Retina (tissue), 1 donor: ENCODE measurements around the gene CLEC19A.
A peak's percentile ranks its signal among the peaks of the same experiment; 100 is the strongest.

Source experiments
- DNase-seq: peaks from one replicate; pipeline ENCODE4 v3.0.0-alpha.2; 2016

Gene CLEC19A

DNA sequence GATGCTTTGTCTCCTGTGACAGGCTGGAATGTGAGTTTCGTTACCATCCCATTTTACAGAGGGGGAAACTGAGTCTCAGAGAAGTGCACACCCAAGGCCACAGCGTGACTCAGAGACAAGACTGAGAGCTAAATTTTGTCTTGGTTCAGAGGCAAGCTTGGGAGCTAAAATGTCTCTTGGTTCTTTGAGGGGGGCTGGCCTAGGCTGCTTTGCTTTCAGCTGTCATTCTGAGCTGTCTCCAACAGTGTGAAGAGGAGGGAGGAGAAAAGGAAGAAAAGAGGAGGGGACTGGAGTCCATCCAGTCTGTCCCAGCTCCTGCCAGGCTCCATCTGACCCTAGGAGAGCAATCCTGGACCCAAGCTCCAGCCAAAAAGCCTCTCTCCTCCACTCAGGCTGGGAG is at the start of gene CLEC19A:
TSS of gene CLEC19A (plus strand) at position 301 of the 400 bp plus-strand sequence. CDS start 121 bp downstream, outside the sequence.
- DNase-seq = no peak

DNA sequence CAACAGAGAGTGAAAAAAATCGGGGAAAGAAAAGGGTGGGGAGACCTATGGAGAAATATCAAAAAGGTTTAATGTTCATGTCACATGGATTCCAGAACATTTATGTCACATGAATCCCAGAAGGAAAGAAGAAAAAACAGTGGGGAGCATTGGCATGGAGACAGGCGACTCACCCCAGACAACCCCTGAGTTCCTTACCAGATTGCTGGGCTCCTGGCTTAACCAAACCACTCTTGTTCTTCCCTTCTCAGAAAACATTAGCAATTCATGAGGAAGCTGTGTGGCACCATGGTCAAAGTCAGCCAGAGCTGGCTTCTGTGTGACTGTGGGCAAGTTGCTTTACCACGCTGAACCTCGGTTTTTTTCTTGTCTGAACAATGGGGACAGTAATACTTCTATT is 49.6 kb upstream of the CLEC19A start:
- DNase-seq = no peak

DNA sequence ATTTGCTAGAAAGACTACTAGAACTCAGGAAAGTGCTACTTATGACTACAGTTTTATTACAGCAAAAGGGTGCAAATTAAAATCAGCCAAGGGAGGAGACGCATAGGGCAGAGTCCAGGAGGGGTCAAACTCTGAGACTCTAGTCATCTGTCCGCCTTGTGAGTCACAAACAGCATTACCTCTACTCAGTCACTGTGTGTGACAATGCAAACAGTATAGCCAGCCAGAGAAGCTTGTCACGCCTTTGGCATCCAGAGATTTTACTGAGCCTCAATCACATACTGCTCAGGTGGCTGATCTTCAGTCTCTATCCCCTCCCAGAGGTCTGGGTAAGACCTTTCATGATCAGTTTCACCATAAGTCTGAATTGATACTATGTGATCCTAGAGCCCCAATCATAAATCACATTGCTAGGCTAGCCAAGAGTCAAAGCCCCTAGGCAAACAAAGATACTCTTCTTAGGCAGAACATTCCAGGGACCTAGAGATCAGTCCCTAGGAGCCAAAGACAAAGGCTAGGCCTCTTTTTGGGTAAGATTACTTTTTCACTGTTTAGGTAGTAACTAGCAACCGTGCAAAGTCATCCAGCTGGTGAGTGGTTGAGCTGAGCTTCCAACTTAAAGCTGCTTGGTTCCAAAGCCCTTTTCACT is 48.8 kb upstream of the CLEC19A start:
- DNase-seq = no peak

DNA sequence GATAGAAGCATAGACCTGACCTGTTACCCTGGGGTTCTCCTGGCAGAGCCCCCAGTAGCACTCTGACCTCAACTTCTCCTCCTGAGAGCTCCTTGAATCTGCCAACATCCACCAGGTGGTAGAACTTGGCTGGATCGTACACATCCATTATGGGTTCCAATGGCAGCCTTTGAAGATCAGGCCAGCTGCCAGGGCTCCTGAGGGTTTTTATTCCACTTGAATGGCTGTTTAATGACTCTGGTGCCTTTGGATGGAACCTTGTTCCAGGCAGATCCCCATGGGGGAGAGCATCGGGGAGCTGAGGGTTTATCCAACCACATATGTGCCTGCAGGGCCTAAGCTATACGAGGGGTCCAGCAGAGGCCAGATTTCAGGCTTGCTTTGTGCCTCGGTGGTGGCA is 47.1 kb upstream of the CLEC19A start:
- DNase-seq = no peak

DNA sequence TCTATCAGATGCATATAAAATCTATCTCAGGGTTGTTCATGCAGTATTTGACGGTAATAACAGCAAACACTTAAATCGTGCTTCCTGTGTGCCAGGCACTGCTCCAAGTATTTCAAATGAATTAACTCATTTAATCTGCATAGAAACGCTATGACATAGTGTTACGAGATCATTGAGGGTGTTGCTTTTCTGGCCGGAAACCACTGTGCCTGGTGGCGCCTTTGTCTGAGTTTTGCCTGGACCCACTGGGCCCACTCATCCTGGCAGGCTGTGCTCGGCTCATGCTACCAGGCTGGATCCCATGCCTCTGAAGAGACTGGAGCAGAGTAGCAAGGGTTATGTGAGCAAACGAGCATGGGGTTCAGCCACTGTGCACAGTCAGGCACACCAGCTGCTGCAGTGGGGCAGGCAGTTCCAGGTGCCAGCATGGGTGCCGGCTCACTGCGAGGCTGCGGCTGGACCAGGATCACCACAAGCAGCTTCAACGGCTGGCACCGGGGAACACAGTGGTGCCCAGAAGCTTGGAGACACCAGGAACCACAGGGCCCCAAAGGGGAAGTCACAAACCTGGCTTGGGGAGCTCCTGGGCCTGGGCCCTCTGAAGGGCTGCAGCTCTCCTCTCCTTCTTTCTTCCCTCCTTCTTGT is 45.9 kb upstream of the CLEC19A start:
- no peak for DNase-seq

DNA sequence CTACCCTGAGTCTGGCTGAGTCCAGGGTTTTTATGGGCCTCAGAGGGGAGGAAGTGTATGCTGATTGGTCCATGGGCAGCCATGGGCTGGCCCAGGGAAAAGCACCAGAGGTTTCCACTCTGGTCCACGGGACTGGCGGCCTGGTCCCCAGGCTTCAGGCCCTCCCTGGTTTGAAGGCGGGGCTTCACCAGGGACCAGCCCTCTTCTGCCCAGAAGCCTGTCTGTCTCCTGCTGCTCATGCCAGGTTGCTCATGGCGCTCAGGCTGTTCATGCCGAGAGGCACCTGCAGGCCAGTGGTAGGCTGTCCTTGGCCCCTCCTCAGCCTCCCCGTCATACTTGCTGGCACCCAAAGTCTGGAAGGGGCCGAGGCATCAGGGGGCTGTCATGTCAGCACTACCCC is 45.0 kb upstream of the CLEC19A start:
- no peak for DNase-seq

DNA sequence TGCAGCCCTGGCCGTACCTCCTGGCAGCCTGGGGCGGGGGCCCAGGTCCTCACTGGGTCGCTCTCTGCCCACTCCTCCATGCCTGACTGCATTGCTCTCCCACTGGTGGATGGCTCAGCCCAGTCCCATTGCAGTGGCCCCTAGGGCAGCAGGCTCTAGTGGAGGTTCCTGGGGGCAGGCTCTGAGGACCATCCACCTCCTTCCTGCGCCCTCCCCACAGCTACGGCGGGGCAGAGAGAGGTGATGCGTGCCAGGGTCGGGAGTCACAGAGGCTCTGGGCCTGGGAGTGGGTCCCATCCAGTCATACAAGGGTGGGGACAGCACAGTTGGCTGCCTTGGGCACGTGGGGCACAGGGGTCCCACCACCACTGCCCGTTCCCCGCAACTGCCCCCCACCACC is 44.0 kb upstream of the CLEC19A start:
- DNase-seq = no peak

DNA sequence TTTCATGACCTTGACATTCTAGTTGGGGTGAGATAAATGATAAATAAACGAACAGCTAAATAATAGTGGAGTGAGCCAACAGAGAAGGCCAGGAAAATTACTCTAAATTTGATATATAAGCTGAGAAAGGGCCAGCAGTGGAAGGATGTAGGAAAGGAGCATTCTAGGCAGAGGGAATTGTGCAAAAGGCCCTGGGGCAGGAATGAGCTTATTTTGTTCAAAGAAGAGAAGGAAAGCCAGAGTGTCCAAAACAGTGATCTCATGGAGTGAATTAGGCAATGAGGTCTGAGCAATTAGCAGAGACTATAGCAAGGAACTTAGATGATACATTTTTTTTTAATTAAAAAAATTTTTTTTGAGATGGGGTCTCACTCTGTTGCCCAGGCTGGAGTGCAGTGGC is 43.3 kb upstream of the CLEC19A start:
- no peak for DNase-seq

DNA sequence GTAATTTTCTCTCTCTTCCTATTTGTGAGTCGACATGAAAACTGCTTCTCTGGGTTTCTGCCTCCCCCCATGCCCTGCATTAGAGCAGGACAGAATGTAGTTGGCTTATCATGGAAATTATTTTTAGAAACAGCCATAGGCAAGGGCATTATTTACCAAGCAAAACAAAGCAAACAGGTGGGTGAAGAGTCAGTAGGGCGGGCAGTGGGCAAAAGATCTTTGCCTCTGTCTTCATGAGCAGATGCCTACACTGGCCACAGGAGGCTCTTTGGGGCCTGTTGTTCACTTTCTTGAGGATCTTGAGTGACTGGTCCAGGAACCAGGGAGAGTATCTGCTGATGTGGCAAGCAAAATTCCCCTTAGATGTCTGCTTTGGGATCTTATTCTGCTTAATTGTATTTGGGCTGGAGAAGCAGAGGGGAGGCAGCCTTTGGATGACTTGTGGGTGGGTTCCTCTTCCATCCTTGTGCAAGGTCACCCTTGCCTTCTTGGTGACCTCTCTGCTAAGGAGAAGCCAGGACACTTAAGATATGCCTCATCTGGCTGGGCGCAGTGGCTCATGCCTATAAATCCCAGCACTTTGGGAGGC is 42.5 kb upstream of the CLEC19A start:
- DNase-seq = no peak

DNA sequence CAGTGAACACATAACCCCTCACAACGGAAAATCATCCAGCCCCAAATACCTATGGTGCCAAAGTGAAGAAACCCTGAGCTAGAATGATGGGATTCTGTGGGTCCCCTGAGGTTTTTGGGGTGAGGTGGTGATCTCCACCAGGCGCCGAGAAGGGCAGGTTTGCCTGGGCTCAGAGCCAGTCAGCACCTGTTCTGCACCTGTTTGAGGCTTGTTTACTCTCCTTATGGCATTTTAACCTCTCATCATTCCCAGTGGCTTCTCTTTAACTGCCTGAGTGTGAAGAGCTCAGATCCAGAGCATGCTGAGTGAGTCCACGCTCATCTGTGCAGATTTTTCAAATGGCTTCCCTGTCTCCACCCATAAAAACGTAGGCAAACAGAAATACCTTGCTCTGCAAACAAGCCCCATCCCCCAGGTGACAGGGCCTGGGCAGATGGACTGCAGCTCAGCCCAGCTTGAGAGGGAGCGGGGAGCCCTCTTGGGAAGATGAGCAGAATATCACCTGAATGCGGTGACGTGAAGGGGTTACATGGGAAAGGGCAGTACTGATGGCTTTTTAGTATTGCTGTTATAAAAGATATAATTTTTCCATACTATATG is 40.1 kb upstream of the CLEC19A start:
- DNase-seq = no peak

DNA sequence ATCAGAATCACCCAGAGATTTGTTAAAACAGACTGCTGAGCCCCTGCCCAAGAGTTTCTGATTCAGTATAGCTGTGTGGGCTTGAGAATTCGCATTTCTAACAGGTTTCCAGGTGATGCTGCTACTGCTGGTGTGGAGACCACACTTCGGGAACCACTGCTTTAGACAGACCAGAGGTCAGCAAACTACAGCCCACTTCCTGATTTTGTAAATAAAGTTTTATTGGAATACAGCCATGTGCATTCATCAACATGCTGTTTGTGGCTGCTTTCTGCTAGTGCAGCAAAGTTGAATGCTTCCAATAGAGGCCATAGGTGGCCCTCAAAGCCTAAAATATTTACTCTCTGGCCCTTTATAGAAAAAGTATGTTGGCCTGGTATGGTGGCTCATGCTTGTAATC is 32.6 kb upstream of the CLEC19A start:
- DNase-seq = no peak

DNA sequence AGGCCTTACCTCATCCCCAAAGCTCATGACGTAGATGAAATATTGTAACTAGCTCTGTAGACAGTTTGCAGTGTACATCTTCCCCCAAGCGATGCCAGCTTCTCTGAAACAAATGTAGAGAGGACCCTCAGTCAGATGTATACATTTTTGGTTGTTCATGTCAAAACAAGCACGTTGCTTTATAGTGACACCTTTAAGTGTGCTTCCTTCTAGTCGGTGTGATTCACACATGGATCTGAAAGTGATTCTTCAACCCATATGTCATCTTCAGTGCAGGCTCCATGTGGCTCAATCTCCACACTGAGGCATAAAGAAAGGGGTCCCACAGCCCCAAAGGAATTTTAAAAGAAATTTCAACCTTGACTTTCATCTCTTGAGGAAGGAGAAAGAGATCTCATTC is 30.9 kb upstream of the CLEC19A start:
- no peak for DNase-seq

DNA sequence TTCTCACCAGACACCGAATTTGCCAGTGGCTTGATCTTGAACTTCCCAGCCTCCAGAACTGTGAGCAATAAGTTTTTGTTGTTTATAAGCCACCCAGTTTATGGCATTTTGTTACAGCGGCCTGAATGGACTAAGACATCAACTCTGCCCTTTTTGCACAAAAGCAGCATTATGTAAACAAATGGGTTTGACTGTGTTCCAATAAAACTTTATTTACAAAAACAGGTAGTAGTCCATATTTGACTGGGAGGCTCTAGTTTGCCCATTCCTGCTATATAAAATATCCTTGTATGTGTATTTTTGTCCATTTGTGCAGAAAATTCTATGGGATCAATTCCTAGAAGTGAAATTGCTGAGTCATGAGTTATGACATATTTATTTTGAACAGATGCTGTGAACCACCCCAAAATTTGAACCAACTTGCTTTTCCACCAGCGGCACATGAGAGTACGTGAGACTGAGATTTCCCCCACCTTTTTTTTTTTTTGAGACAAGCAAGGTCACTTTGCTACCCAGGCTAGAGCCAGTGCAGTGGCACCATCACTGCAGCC is 21.3 kb upstream of the CLEC19A start:
- no peak for DNase-seq

DNA sequence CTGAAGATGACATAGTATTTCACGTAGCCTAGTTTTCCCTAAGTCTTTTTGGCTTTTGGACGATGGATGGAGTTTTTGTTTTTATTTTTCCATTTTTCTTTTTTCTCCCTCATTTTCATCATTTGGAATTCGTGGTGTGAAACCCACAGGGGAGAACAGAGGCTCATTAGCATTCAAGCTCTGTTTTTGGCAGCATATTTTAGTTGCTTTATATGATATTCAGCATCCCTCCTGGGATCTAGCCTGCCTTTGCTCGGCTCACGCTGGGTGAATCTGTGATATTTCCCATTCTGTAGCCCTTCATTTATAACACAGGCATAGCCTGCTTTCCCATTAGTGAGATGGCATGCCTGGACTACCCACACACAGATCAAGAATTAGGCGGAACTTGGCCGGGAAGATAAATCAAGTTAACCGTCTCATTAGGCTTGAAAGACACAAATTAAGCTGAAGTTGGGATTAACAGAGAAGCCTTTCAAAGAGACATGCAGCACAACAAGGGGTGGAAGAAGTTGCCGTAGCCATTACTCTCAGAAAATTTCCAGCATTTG is 20.1 kb upstream of the CLEC19A start:
- DNase-seq = peak; percentile 23

DNA sequence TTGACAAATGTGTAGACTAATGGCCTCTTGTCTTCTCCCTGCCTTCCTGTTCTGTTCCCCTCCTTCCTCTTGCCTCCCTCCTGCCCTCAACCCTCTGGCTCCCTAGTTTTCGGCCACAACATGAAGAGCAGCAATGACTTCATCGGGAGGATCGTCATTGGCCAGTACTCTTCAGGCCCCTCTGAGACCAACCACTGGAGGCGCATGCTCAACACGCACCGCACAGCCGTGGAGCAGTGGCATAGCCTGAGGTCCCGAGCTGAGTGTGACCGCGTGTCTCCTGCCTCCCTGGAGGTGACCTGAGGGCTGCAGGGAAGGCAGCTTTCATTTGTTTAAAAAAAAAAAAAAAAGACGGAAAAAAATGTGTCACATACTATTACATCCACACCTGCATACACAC is 18.8 kb upstream of the CLEC19A start:
- DNase-seq = no peak

DNA sequence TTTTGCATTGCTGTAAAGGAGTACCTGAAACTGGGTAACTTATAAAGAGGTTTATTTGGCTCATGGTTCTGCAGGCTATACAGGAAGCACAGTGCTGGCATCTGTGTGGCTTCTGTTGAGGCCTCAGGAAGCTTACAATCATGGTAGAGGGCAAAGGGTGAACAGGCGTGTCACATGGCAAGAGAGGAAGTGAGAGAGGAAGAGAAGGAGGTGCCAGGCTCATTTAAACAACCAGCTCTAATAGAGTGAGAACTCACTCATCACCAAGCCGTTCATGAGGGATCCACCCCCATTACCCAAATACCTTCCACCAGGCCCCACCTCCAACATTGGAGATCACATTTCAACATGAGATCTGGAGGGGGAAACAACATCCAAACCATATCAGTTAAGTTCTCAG is 16.4 kb upstream of the CLEC19A start:
- DNase-seq = no peak

DNA sequence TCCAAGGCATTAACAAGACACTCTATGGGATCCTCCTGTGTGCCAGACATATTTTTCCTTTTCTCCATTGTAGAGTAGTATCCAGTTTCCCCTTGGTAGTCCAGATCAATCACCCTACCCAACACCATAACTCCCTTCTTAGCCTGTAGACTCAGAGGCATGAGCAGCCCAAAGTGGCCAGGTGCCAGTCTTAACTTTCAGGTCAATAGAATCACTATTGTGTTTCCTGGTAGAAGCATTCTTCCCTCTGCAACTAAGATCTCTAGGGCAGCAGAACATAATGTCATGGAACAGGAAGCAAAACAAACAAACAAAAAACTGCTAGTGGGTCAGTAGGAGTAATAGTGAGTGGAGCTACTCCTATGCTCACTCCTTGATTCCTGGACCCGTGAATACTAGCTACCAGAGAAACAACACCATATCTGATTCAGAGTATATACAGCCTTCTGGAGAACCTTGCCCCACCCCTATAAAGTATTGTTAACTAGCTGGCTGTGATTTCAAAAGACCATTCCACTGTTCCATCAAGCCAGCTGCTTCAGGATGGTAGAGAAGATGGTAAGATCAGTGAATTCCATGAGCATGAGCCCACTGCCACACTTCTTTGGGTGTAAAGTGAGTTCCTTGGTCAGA is 11.2 kb upstream of the CLEC19A start:
- no peak for DNase-seq

DNA sequence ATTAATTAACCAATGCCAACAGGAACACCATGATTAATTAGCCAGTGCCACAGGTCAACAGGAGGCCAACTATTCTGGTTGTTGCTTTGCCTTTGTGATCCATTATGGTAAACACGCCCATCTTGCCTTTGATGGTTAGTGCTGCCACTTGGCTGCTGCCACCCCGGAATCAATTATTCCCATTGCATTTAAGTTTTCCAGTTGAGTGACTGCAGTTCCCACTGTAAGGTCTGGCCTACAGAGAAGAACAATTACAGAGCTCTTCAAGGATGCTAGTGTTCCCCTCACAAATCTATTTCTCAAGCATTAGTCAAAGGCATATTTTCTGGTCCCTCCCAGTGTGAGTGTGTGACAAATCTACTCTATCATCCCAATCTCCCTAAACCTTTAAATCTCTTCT is 7.1 kb upstream of the CLEC19A start:
- DNase-seq = no peak

DNA sequence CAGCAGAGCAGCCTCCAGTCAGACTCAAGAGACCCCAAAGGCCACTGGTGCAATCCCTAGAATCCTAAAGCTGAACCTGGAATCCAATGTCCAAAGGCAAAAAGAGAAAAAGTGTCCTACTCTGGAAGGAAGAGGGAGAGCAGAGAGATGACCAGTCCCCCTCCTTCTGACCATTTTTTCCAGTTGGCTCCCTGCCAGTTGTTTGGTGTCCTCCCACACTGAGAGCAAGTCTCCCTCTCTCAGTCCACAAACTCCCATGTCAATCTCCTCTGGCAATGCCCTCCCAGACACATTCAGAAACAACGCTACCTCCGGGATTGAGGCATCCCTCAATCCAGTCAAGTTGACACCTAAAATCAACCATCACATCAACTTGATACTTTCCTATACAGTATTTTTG is 4.3 kb upstream of the CLEC19A start:
- no peak for DNase-seq

DNA sequence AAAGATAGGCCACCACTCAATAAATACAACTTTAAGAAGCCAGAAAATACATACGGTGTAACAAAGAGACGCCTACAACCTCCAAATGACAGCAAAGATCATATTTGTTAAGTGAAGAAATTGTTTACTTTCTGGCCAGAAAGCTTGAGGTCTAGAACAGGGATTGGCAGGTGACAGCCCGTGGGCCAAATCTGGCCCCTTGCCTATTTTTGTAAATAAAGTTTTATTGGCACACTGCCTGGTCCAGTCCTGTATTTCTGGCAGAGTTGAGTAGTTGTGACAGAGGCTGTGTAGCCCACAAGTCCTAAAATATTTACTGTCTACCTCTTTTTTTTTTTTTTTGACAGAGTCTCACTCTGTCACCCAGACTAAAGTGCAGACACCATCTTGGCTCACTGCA is 3.4 kb upstream of the CLEC19A start:
- no peak for DNase-seq

DNA sequence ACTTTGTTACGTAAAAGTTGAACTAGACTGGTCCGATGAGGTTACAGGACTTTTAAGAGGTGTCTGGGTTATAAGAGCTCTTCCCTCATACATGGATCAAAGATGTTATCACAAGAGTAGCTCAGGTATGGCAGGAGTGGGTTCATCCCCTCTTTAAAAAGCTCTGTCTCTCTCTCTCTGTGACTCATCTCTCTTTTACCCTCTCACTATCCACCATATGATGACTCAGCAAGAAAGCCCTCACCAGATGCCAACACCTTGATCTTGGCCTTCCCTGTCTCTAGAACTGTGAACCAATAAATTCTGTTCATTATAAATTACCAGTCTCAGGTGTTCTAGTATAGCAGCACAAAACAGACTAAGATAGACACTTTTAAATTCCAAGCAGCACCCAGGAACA is 1.9 kb upstream of the CLEC19A start:
- no peak for DNase-seq

DNA sequence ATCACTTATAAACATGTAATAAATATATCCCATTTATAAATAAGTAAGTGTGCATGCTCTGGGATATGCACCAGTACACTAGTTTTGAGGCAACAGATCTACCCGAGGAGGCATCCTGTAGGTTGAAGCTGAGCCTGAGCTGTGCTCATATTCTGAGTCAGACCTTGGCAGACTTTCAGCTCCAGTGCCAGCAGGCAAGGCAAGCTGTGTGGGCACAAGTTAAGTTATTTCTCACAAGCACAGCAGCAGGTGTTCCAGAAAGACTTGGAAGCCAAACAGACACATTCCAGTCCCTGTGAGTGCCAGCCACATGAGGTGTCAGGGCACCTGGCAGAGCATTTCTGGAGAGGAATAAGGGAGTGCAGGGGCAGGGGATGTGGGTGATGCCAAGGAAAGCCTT is 1.3 kb upstream of the CLEC19A start:
- DNase-seq = no peak

DNA sequence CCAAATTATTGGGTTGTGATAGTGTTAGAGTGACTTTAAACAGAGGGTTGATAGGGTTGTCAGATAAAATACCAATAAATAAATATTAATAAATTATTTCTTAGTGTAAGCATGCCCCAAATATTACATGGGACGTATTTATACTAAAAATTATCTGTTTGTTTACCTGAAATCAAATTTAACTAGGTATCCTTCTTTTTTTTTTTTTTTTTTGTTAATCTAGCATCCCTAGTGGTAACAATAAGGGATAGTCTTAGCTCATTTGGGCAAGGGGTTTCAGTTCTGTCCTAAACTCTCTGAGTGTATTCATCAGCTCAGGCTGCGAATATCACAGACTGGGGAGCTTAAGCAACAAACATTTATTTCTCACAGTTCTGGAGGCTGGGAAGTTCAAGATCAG is 1.3 kb downstream of the CLEC19A start:
- DNase-seq = no peak
